Mesendoderm (in vitro differentiated cells): ENCODE measurements around the gene SDR9C7.
"Not testable (repeated sequence)": the region's sequence is repeated elsewhere in the genome, so short reads cannot be mapped to it uniquely, and the experiment has no call there.

Source experiments
- DNase-seq: peaks from one replicate; pipeline ENCODE4 v3.0.0; 2013
- H2AK5ac ChIP-seq: 2 replicates; pipeline ENCODE4 v1.6.1; 2013; ENCODE audit warnings: low read length, inconsistent platforms
- H2BK120ac ChIP-seq: 2 replicates; pipeline ENCODE4 v1.6.1; 2013; ENCODE audit warnings: low read depth, mild to moderate bottlenecking, low read length, moderate library complexity, mixed read lengths
- H2BK15ac ChIP-seq: replicated peaks from 2 replicates; pipeline ENCODE4 v1.6.1; 2013; ENCODE audit warnings: low read depth, mild to moderate bottlenecking, moderate library complexity
- H2BK5ac ChIP-seq: 2 replicates; pipeline ENCODE4 v1.6.1; 2013; ENCODE audit warnings: low read length, inconsistent platforms
- H3K18ac ChIP-seq: 2 replicates; pipeline ENCODE4 v1.6.1; 2013; ENCODE audit warnings: mild to moderate bottlenecking, low read length, mixed read lengths
- H3K23ac ChIP-seq: one replicate; pipeline ENCODE4 v1.6.1; 2013; ENCODE audit warnings: low read length
- H3K27ac ChIP-seq: 2 replicates; pipeline ENCODE4 v1.5.1; 2013; ENCODE audit warnings: low read depth, mild to moderate bottlenecking, inconsistent platforms, low read length, moderate library complexity
- H3K27me3 ChIP-seq: 2 replicates; pipeline ENCODE4 v1.6.1; 2013; ENCODE audit warnings: low read length, control low read depth, mild to moderate bottlenecking, inconsistent platforms; ENCODE audit not compliant: insufficient read depth, poor library complexity
- H3K36me3 ChIP-seq: 2 replicates; pipeline ENCODE4 v1.6.1; 2013; ENCODE audit warnings: low read length, inconsistent platforms; ENCODE audit not compliant: control insufficient read depth, insufficient read depth
- H3K4ac ChIP-seq: one replicate; pipeline ENCODE4 v1.6.1; 2013; ENCODE audit warnings: low read depth, mild to moderate bottlenecking, low read length, moderate library complexity
- H3K4me1 ChIP-seq: 2 replicates; pipeline ENCODE4 v1.6.1; 2013; ENCODE audit warnings: low read depth, low read length, inconsistent platforms; ENCODE audit not compliant: control insufficient read depth
- H3K4me2 ChIP-seq: 2 replicates; pipeline ENCODE4 v1.6.1; 2013; ENCODE audit warnings: low read length
- H3K4me3 ChIP-seq: 2 replicates; pipeline ENCODE4 v1.5.1; 2013; ENCODE audit warnings: mild to moderate bottlenecking, low read length
- H3K56ac ChIP-seq: one replicate; pipeline ENCODE4 v1.6.1; 2013; ENCODE audit warnings: low read length
- H3K79me1 ChIP-seq: 2 replicates; pipeline ENCODE4 v1.6.1; 2013; ENCODE audit warnings: low read length, inconsistent platforms
- H3K79me2 ChIP-seq: 2 replicates; pipeline ENCODE4 v1.6.1; 2013; ENCODE audit warnings: mild to moderate bottlenecking, low read length; ENCODE audit not compliant: control insufficient read depth, insufficient read depth
- H3K9ac ChIP-seq: 2 replicates; pipeline ENCODE4 v1.6.1; 2013; ENCODE audit warnings: low read length, inconsistent platforms
- H4K5ac ChIP-seq: one replicate; pipeline ENCODE4 v1.6.1; 2013; ENCODE audit warnings: low read length
- H4K8ac ChIP-seq: one replicate; pipeline ENCODE4 v1.6.1; 2013; ENCODE audit warnings: low read depth, mild to moderate bottlenecking, control low read depth, low read length, moderate library complexity
- WGBS: extraction: QIAGEN DNeasy Blood & Tissue Kit; methylation state at CpG from one replicate; pipeline ENCODE4 v1.1.7; 2013; ENCODE audit warnings: low lambda C conversion rate, missing lambda C conversion rate; ENCODE audit not compliant: insufficient coverage; ENCODE audit errors: extremely low coverage; 5-methylcytosine and 5-hydroxymethylcytosine counted together

SDR9C7 gene

GRCh38 chr12:56900583-56900982, 33.6 kb downstream of the SDR9C7 start:
- Histone ChIP-seq H3K4me2 (no peak overlapping the region), H2BK120ac (no peak overlapping the region), H3K4ac (no peak overlapping the region), H4K5ac (no peak overlapping the region), H2BK5ac (no peak overlapping the region), H2BK15ac (no peak overlapping the region), H3K4me3 (no peak overlapping the region), H2AK5ac (no peak overlapping the region), H3K18ac (no peak overlapping the region), H3K79me2 (no peaks in the 10 kb centered on the region), H3K27me3 (no peaks in the 10 kb centered on the region), H3K23ac (no peak overlapping the region), H3K9ac (no peak overlapping the region), H3K36me3 (no peaks in the 10 kb centered on the region), H3K56ac (no peak overlapping the region), H3K79me1 (no peaks in the 10 kb centered on the region), H3K27ac (no peak overlapping the region), H4K8ac (no peak overlapping the region), H3K4me1 (no peaks in the 10 kb centered on the region)
- WGBS = no CpG with 5 or more reads among the region's 5 CpGs
- DNase-seq = peak; percentile 30

GRCh38 chr12:56898938-56899337, 35.3 kb downstream of the SDR9C7 start:
- H3K79me2 ChIP-seq = no peaks in the 10 kb centered on the region
- no peak overlapping the region for H2BK15ac ChIP-seq
- no peak overlapping the region for H3K56ac ChIP-seq
- no CpG with 5 or more reads among the region's 1 CpG for WGBS
- no peak overlapping the region for H2BK120ac ChIP-seq
- no peak overlapping the region for H3K18ac ChIP-seq
- no peaks in the 10 kb centered on the region for H3K79me1 ChIP-seq
- no peak overlapping the region for H3K4ac ChIP-seq
- H3K9ac ChIP-seq = no peak overlapping the region
- no peak overlapping the region for H4K8ac ChIP-seq
- no peak overlapping the region for H2AK5ac ChIP-seq
- no peak overlapping the region for H4K5ac ChIP-seq
- no peak for DNase-seq
- no peak overlapping the region for H2BK5ac ChIP-seq
- H3K4me3 ChIP-seq = no peak overlapping the region
- no peaks in the 10 kb centered on the region for H3K4me1 ChIP-seq
- H3K27me3 ChIP-seq = no peaks in the 10 kb centered on the region
- no peak overlapping the region for H3K23ac ChIP-seq
- H3K36me3 ChIP-seq = no peaks in the 10 kb centered on the region
- no peak overlapping the region for H3K4me2 ChIP-seq
- no peak overlapping the region for H3K27ac ChIP-seq

DNA sequence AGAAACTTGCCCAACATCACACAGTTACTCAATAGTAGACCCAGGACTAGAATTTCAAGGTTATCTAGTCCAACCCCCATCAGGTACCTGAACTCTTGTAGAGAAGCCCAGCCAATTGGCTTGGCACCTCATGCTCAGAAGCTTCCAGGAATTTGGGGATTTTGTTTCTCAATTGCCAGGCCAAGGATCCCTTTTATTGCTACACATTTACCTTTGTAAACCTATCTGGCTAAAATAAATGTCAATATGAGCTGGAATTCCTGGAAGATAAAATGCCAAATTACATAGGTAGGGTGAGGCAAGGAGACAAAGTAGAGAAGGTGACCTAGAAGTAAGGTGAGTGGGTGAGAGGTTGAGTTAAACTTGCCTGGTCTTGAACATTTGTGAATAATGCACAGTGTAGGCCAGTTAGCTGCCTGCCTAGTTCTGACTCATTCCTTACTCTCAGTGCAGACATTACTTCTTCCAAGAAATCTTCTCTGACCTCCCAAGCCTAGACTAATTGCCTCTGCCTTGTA, 36.3 kb downstream of the SDR9C7 start:
- Histone ChIP-seq H2BK120ac (no peak overlapping the region), H4K8ac (no peak overlapping the region), H3K27ac (no peak overlapping the region), H4K5ac (no peak overlapping the region), H3K9ac (no peak overlapping the region), H2AK5ac (no peak overlapping the region), H3K79me2 (no peaks in the 10 kb centered on the region), H3K79me1 (no peaks in the 10 kb centered on the region), H3K4ac (no peak overlapping the region), H3K36me3 (no peaks in the 10 kb centered on the region), H3K23ac (no peak overlapping the region), H3K18ac (no peak overlapping the region), H2BK15ac (no peak overlapping the region), H3K56ac (no peak overlapping the region), H3K27me3 (no peaks in the 10 kb centered on the region), H2BK5ac (no peak overlapping the region), H3K4me1 (no peaks in the 10 kb centered on the region), H3K4me2 (no peak overlapping the region), H3K4me3 (no peak overlapping the region)
- DNase-seq = no peak

DNA sequence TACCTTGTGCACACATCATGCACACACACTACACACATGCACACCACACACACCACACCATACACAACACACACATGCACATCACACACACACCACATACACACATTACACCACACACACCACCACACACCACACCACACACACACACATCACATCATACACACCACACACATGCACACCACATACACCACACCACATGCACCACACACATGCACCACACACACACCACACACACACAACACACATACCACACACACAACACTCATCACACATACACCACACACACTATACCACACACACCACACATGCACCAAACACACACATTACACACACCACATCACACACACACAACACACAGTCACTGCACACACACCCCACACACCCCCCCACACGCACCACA, 38.1 kb downstream of the SDR9C7 start:
- H2BK15ac ChIP-seq = no peak overlapping the region
- no peak overlapping the region for H3K56ac ChIP-seq
- H3K4ac ChIP-seq = no peak overlapping the region
- no peak for DNase-seq
- no peak overlapping the region for H3K27ac ChIP-seq
- no peak overlapping the region for H3K4me2 ChIP-seq
- no peak overlapping the region for H4K8ac ChIP-seq
- H3K4me3 ChIP-seq = no peak overlapping the region
- no peak overlapping the region for H4K5ac ChIP-seq
- H3K9ac ChIP-seq = no peak overlapping the region
- H2BK5ac ChIP-seq = no peak overlapping the region
- no peaks in the 10 kb centered on the region for H3K4me1 ChIP-seq
- no peak overlapping the region for H3K23ac ChIP-seq
- no CpG with 5 or more reads among the region's 1 CpG for WGBS
- H3K18ac ChIP-seq = no peak overlapping the region
- H3K27me3 ChIP-seq = no peaks in the 10 kb centered on the region
- H3K79me1 ChIP-seq = no peaks in the 10 kb centered on the region
- H2AK5ac ChIP-seq = no peak overlapping the region
- no peak overlapping the region for H2BK120ac ChIP-seq
- H3K79me2 ChIP-seq = no peaks in the 10 kb centered on the region
- no peaks in the 10 kb centered on the region for H3K36me3 ChIP-seq

GRCh38 chr12:56894698-56895368, 39.4 kb downstream of the SDR9C7 start:
- H3K36me3 ChIP-seq = no peaks in the 10 kb centered on the region
- H3K23ac ChIP-seq = no peak overlapping the region
- H3K56ac ChIP-seq = no peak overlapping the region
- H3K4me1 ChIP-seq = no peaks in the 10 kb centered on the region
- H3K4me3 ChIP-seq = no peak overlapping the region
- H3K79me1 ChIP-seq = no peaks in the 10 kb centered on the region
- H3K4ac ChIP-seq = no peak overlapping the region
- H3K27ac ChIP-seq = no peak overlapping the region
- H4K5ac ChIP-seq = no peak overlapping the region
- no peaks in the 10 kb centered on the region for H3K27me3 ChIP-seq
- no CpG with 5 or more reads among the region's 5 CpGs for WGBS
- H2BK120ac ChIP-seq = no peak overlapping the region
- no peak overlapping the region for H2BK15ac ChIP-seq
- no peak overlapping the region for H3K18ac ChIP-seq
- no peak overlapping the region for H3K4me2 ChIP-seq
- H2BK5ac ChIP-seq = no peak overlapping the region
- H3K9ac ChIP-seq = no peak overlapping the region
- no peaks in the 10 kb centered on the region for H3K79me2 ChIP-seq
- no peak overlapping the region for H2AK5ac ChIP-seq
- H4K8ac ChIP-seq = no peak overlapping the region
- DNase-seq = no peak

GRCh38 chr12:56891885-56892284, 42.3 kb downstream of the SDR9C7 start:
- not testable (repeated sequence) for H3K79me2 ChIP-seq, H3K4ac ChIP-seq, H3K56ac ChIP-seq, H3K27me3 ChIP-seq, H4K5ac ChIP-seq, H3K36me3 ChIP-seq, H2BK15ac ChIP-seq, H3K4me1 ChIP-seq, H2BK120ac ChIP-seq, H3K23ac ChIP-seq, H3K27ac ChIP-seq, H3K18ac ChIP-seq, DNase-seq, H3K4me2 ChIP-seq, H2AK5ac ChIP-seq, H2BK5ac ChIP-seq, H3K4me3 ChIP-seq, H3K9ac ChIP-seq, H4K8ac ChIP-seq, H3K79me1 ChIP-seq
- WGBS = no CpG with 5 or more reads among the region's 3 CpGs
